ENCODE data around the gene PDLIM5. TPM values are rescaled to one million over a fixed set of nuclear protein-coding genes. Genes with fewer than 3 reads are reported as not detected.

Gene PDLIM5
- total RNA-seq, 4 donors from 2014 or later = 473 to 833 (median 673) TPM

GRCh38 chr4:94428884-94429283 is 22.9 kb upstream of the PDLIM5 start:
- Histone ChIP-seq H3K27ac (peak overlapping the region; percentile 55 to 75 (median 61)), H3K4me3 (no peak overlapping the region), H3K4me1 (peaks cover 0 to 8% of the 10 kb centered on the region in 2 donors), H3K9me3 (peaks cover 3 to 14% (median 4%) of the 10 kb centered on the region in 3 donors), H3K36me3 (no peaks in the 10 kb centered on the region), H3K27me3 (no peaks in the 10 kb centered on the region)
- peak; percentile 56 to 68 for ATAC-seq
- in situ Hi-C loops (cut with MboI; ENCODE audit: low sequenced_read_pairs in 4 of 4) = no loop called here
- TF ChIP-seq POLR2A (IDR thresholded peaks at IDR 0.05) (no peak), CTCF (IDR thresholded peaks at IDR 0.05 in 4 of 5, conservative IDR thresholded peaks at IDR 0.05 in 1 of 5) (no peak)
- no peak for DNase-seq
- intact Hi-C loops (cut with DNase I; ENCODE audit: low total_unique reads) = no loop called here

- TF ChIP-seq POLR2A (IDR thresholded peaks at IDR 0.05) (no peak), CTCF (IDR thresholded peaks at IDR 0.05 in 4 of 5, conservative IDR thresholded peaks at IDR 0.05 in 1 of 5) (no peak)
- intact Hi-C loops (cut with DNase I; ENCODE audit: low total_unique reads) (no loop called here), in situ Hi-C loops (cut with MboI; ENCODE audit: low sequenced_read_pairs in 4 of 4) (no loop called here)
- Histone ChIP-seq H3K36me3 (no peaks in the 10 kb centered on the region), H3K27ac (peak overlapping the region in 1 of 4 donors; percentile 75), H3K27me3 (no peaks in the 10 kb centered on the region), H3K4me1 (peaks cover 0 to 8% of the 10 kb centered on the region in 2 donors), H3K9me3 (peaks cover 3 to 14% (median 4%) of the 10 kb centered on the region in 3 donors), H3K4me3 (no peak overlapping the region)
- ATAC-seq (no peak), DNase-seq (no peak)
Measured at GRCh38 chr4:94430406-94430805, 21.3 kb upstream of the PDLIM5 start.

- H3K4me3 ChIP-seq = no peak overlapping the region
- H3K36me3 ChIP-seq = no peaks in the 10 kb centered on the region
- H3K4me1 ChIP-seq = peaks cover 0 to 8% of the 10 kb centered on the region in 2 donors
- ATAC-seq (no peak), DNase-seq (no peak)
- intact Hi-C loops (cut with DNase I; ENCODE audit: low total_unique reads) = no loop called here
- in situ Hi-C loops (cut with MboI; ENCODE audit: low sequenced_read_pairs in 4 of 4) = no loop called here
- H3K27me3 ChIP-seq = no peaks in the 10 kb centered on the region
- peaks cover under 1 to 8% (median 2%) of the 10 kb centered on the region in 3 donors for H3K9me3 ChIP-seq
- TF ChIP-seq CTCF (IDR thresholded peaks at IDR 0.05 in 4 of 5, conservative IDR thresholded peaks at IDR 0.05 in 1 of 5) (no peak), POLR2A (IDR thresholded peaks at IDR 0.05) (no peak)
- H3K27ac ChIP-seq = no peak overlapping the region
Measured at GRCh38 chr4:94431388-94431787, 20.4 kb upstream of the PDLIM5 start.

GRCh38 chr4:94434505-94434904 is 17.2 kb upstream of the PDLIM5 start:
- in situ Hi-C loops (cut with MboI; ENCODE audit: low sequenced_read_pairs in 4 of 4) = no loop called here
- intact Hi-C loops (cut with DNase I; ENCODE audit: low total_unique reads) = no loop called here
- TF ChIP-seq CTCF (IDR thresholded peaks at IDR 0.05 in 4 of 5, conservative IDR thresholded peaks at IDR 0.05 in 1 of 5) (no peak), POLR2A (IDR thresholded peaks at IDR 0.05) (no peak)
- ATAC-seq (no peak), DNase-seq (no peak)
- Histone ChIP-seq H3K27ac (no peak overlapping the region), H3K27me3 (no peaks in the 10 kb centered on the region), H3K9me3 (no peaks in the 10 kb centered on the region), H3K4me1 (peaks cover 0 to 1% of the 10 kb centered on the region in 2 donors), H3K36me3 (no peaks in the 10 kb centered on the region), H3K4me3 (no peak overlapping the region)

GRCh38 chr4:94435874-94436273 is 15.9 kb upstream of the PDLIM5 start:
- H3K4me3 ChIP-seq = no peak overlapping the region
- in situ Hi-C loops (cut with MboI; ENCODE audit: low sequenced_read_pairs in 4 of 4) (no loop called here), intact Hi-C loops (cut with DNase I; ENCODE audit: low total_unique reads) (loop anchor here (2.0 kb wide), 1 partner anchor 15 kb away; no protein-coding TSS in a partner anchor)
- DNase-seq (no peak), ATAC-seq (no peak)
- no peaks in the 10 kb centered on the region for H3K27me3 ChIP-seq
- H3K36me3 ChIP-seq = no peaks in the 10 kb centered on the region
- TF ChIP-seq CTCF (IDR thresholded peaks at IDR 0.05 in 4 of 5, conservative IDR thresholded peaks at IDR 0.05 in 1 of 5) (no peak), POLR2A (IDR thresholded peaks at IDR 0.05) (no peak)
- no peaks in the 10 kb centered on the region for H3K9me3 ChIP-seq
- no peaks in the 10 kb centered on the region for H3K4me1 ChIP-seq
- no peak overlapping the region for H3K27ac ChIP-seq
